Nephron (organoid): ENCODE measurements around the gene LGALS3BP.
A peak's percentile ranks its signal among the peaks of the same experiment; 100 is the strongest.

ENCODE experiments used
- H3K27ac Mint-ChIP-seq, 3 experiments: 2 replicates each; pipeline ENCODE4 v1.8.0; 2020; ENCODE audit warnings: mixed read lengths in 3 of 3, mild to moderate bottlenecking in 2 of 3, moderate library complexity in 1 of 3
- H3K27me3 Mint-ChIP-seq: 2 replicates; pipeline ENCODE4 v1.8.0; 2021; ENCODE audit warnings: low read depth, mild to moderate bottlenecking, moderate library complexity, mixed read lengths
- H3K36me3 Mint-ChIP-seq: 2 replicates; pipeline ENCODE4 v1.8.0; 2020; ENCODE audit warnings: low read depth, mixed read lengths
- H3K4me1 Mint-ChIP-seq: 2 replicates; pipeline ENCODE4 v1.8.0; 2020; ENCODE audit warnings: mixed read lengths
- H3K4me3 Mint-ChIP-seq, 3 experiments: 2 replicates each; pipeline ENCODE4 v1.8.0; 2020; ENCODE audit warnings: mild to moderate bottlenecking in 3 of 3, mixed read lengths in 3 of 3, moderate library complexity in 2 of 3
- H3K9me3 Mint-ChIP-seq: 2 replicates; pipeline ENCODE4 v1.8.0; 2020; ENCODE audit warnings: mixed read lengths
- TF ChIP-seq, protein P1 (sequence below), 3 experiments: fragments of 200-600 bp; sonication (generic); IDR thresholded peaks; one replicate each; pipeline ENCODE4 v1.5.0; 2021; ENCODE audit warnings: antibody characterized with exemption in 3 of 3; ENCODE audit not compliant: unreplicated experiment in 3 of 3

LGALS3BP gene

GRCh38 chr17:78922816-78923498 is 56.8 kb downstream of the LGALS3BP start:
- H3K27ac Mint-ChIP-seq = peak overlapping the region; percentile 29 to 70 (median 48)
- H3K36me3 Mint-ChIP-seq = no peaks in the 10 kb centered on the region
- H3K9me3 Mint-ChIP-seq = no peaks in the 10 kb centered on the region
- peaks cover 17% of the 10 kb centered on the region for H3K27me3 Mint-ChIP-seq
- H3K4me3 Mint-ChIP-seq = peak overlapping the region; percentile 84 to 90 (median 88)
- TF ChIP-seq, protein P1, sequence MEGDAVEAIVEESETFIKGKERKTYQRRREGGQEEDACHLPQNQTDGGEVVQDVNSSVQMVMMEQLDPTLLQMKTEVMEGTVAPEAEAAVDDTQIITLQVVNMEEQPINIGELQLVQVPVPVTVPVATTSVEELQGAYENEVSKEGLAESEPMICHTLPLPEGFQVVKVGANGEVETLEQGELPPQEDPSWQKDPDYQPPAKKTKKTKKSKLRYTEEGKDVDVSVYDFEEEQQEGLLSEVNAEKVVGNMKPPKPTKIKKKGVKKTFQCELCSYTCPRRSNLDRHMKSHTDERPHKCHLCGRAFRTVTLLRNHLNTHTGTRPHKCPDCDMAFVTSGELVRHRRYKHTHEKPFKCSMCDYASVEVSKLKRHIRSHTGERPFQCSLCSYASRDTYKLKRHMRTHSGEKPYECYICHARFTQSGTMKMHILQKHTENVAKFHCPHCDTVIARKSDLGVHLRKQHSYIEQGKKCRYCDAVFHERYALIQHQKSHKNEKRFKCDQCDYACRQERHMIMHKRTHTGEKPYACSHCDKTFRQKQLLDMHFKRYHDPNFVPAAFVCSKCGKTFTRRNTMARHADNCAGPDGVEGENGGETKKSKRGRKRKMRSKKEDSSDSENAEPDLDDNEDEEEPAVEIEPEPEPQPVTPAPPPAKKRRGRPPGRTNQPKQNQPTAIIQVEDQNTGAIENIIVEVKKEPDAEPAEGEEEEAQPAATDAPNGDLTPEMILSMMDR (IDR thresholded peaks at IDR 0.05; ENCODE audit: unreplicated experiment in 3 of 3) = no peak
- H3K4me1 Mint-ChIP-seq = peaks cover 56% of the 10 kb centered on the region

DNA sequence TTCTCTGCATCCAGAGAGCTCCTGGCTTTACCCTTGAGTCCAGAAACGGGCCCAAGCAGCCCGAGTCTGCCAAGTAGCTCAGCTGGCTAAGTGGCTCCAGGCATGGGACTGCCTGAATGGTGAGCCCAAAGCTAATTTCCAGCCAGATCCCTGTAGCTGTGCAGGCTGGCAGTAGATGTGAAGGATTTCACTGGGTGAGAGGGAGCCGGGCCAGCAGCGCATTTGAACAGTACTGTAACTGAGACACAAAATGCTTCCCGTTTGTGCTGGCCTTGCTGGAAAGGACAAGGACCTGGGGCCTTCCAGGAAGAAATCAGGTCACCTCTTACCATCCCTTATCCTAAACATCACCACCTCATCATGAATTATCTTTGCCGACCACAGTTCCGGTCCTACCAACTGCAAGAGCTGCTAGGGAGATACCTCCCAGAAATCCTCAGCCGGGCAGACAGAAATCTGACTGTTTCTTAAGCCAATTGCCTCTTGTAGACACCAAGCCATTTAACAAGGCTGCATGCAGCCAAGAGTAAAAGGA is 58.2 kb downstream of the LGALS3BP start:
- Mint-ChIP-seq H3K27ac (peak overlapping the region in 2 of 3 experiments; percentile 29 to 48), H3K4me3 (peak overlapping the region; percentile 82 to 90 (median 88)), H3K9me3 (no peaks in the 10 kb centered on the region), H3K36me3 (no peaks in the 10 kb centered on the region), H3K4me1 (peaks cover 62% of the 10 kb centered on the region), H3K27me3 (peaks cover 11% of the 10 kb centered on the region)
- TF ChIP-seq, protein P1 (IDR thresholded peaks at IDR 0.05; ENCODE audit: unreplicated experiment in 3 of 3) = no peak
